ENCODE data around the gene SPON2.

The SPON2 gene

GRCh38 chr4:1170976-1171310 is 1.4 kb downstream of the SPON2 start:
- H3K36me3 ChIP-seq (ENCODE audit: insufficient read depth, low read length): no peaks in the 10 kb centered on the region
- no peaks in the 10 kb centered on the region for H3K9me3 ChIP-seq (ENCODE audit: insufficient read depth, low read length, severe bottlenecking)
- H3K27ac ChIP-seq (ENCODE audit: low read length): no peak overlapping the region
- H2AFZ ChIP-seq (ENCODE audit: low read depth, low read length): no peak overlapping the region
- ATAC-seq (ENCODE audit: insufficient read depth, low read depth): no peak
- peaks cover 25% of the 10 kb centered on the region for H3K4me1 ChIP-seq (ENCODE audit: insufficient read depth, low read length)
- H3K4me2 ChIP-seq (ENCODE audit: insufficient read depth, low read length): no peak overlapping the region
- no peak overlapping the region for H3K4me3 ChIP-seq (ENCODE audit: low read depth in 1 of 2, low read length in 2 of 2)
- TF ChIP-seq, protein P1, sequence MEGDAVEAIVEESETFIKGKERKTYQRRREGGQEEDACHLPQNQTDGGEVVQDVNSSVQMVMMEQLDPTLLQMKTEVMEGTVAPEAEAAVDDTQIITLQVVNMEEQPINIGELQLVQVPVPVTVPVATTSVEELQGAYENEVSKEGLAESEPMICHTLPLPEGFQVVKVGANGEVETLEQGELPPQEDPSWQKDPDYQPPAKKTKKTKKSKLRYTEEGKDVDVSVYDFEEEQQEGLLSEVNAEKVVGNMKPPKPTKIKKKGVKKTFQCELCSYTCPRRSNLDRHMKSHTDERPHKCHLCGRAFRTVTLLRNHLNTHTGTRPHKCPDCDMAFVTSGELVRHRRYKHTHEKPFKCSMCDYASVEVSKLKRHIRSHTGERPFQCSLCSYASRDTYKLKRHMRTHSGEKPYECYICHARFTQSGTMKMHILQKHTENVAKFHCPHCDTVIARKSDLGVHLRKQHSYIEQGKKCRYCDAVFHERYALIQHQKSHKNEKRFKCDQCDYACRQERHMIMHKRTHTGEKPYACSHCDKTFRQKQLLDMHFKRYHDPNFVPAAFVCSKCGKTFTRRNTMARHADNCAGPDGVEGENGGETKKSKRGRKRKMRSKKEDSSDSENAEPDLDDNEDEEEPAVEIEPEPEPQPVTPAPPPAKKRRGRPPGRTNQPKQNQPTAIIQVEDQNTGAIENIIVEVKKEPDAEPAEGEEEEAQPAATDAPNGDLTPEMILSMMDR (IDR thresholded peaks at IDR 0.05; ENCODE audit: borderline replicate concordance, extremely low read depth, low read length, poor library complexity, severe bottlenecking): no peak
- TF ChIP-seq EZH2 (IDR thresholded peaks at IDR 0.05; ENCODE audit: borderline replicate concordance, low read depth, low read length, severe bottlenecking): no peak
- DNase-seq: no peak
- no peaks in the 10 kb centered on the region for H4K20me1 ChIP-seq (ENCODE audit: insufficient read depth, low read length)
- H3K27me3 ChIP-seq (ENCODE audit: insufficient read depth, low read length, poor library complexity): no peaks in the 10 kb centered on the region
- H3K9ac ChIP-seq (ENCODE audit: low read depth, low read length): no peak overlapping the region
- H3K79me2 ChIP-seq (ENCODE audit: insufficient read depth, low read length): 0 out of 2 replicates have a peak, but pooled peaks cover 5% of the 10 kb centered on the region

DNA sequence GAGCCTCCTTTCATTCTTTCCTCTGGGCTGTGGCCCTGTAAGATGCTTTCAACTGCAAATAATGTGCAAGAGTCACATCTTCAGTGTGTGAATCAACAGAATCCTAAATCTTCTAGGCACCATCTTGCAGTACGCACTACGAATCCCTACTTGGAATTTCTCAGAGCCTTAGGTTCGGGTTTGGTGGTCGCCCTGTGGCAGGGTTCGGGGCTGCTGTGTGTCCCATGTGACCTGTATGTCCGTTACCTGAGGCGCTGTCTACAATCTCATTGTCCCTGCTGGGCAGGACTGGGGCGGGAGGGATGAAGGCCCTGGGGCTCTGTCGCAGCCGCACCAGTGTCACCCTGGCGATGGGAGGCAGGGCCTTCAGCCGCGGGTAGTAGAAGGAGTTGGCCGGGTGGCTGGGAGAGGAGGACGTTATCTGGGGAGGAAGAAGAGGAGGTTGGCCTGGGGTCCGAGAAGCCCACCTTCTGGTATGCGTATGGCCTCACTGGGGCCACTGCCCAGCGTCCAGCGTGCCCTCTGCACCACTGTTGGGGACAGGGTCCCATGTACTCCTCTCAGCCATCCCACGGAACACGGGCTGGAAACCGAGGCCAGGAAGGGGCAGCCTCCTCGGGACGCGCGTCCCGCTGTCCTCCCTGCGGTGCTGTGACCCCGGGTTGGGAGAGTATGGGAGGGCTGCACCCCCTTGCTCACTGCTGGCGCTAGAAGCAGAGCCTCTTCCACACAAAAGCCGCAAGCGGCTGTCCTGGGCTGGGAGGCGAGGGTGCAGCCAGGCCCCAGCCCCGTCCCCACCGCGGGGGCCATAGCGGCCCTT is 2.0 kb downstream of the SPON2 start:
- H3K9ac ChIP-seq (ENCODE audit: low read depth, low read length): no peak overlapping the region
- DNase-seq (no peak), ATAC-seq (ENCODE audit: insufficient read depth, low read depth) (no peak)
- no peaks in the 10 kb centered on the region for H3K27me3 ChIP-seq (ENCODE audit: insufficient read depth, low read length, poor library complexity)
- H3K36me3 ChIP-seq (ENCODE audit: insufficient read depth, low read length): no peaks in the 10 kb centered on the region
- H3K9me3 ChIP-seq (ENCODE audit: insufficient read depth, low read length, severe bottlenecking): no peaks in the 10 kb centered on the region
- H3K4me2 ChIP-seq (ENCODE audit: insufficient read depth, low read length): no peak overlapping the region
- TF ChIP-seq, protein P1 (IDR thresholded peaks at IDR 0.05; ENCODE audit: borderline replicate concordance, extremely low read depth, low read length, poor library complexity, severe bottlenecking): no peak
- no peak for TF ChIP-seq EZH2 (IDR thresholded peaks at IDR 0.05; ENCODE audit: borderline replicate concordance, low read depth, low read length, severe bottlenecking)
- no peaks in the 10 kb centered on the region for H4K20me1 ChIP-seq (ENCODE audit: insufficient read depth, low read length)
- peaks cover 25% of the 10 kb centered on the region for H3K4me1 ChIP-seq (ENCODE audit: insufficient read depth, low read length)
- no peak overlapping the region for H3K4me3 ChIP-seq (ENCODE audit: low read depth in 1 of 2, low read length in 2 of 2)
- 0 out of 2 replicates have a peak, but pooled peaks cover 5% of the 10 kb centered on the region for H3K79me2 ChIP-seq (ENCODE audit: insufficient read depth, low read length)
- no peak overlapping the region for H2AFZ ChIP-seq (ENCODE audit: low read depth, low read length)
- H3K27ac ChIP-seq (ENCODE audit: low read length): no peak overlapping the region

GRCh38 chr4:1169691-1170096 is 2.7 kb downstream of the SPON2 start:
- ATAC-seq (ENCODE audit: insufficient read depth, low read depth) (no peak), DNase-seq (no peak)
- H3K79me2 ChIP-seq (ENCODE audit: insufficient read depth, low read length): 0 out of 2 replicates have a peak, but pooled peaks cover 5% of the 10 kb centered on the region
- no peak overlapping the region for H3K4me3 ChIP-seq (ENCODE audit: low read depth in 1 of 2, low read length in 2 of 2)
- H3K9me3 ChIP-seq (ENCODE audit: insufficient read depth, low read length, severe bottlenecking): no peaks in the 10 kb centered on the region
- H4K20me1 ChIP-seq (ENCODE audit: insufficient read depth, low read length): no peaks in the 10 kb centered on the region
- peaks cover 25% of the 10 kb centered on the region for H3K4me1 ChIP-seq (ENCODE audit: insufficient read depth, low read length)
- no peak overlapping the region for H3K9ac ChIP-seq (ENCODE audit: low read depth, low read length)
- H3K4me2 ChIP-seq (ENCODE audit: insufficient read depth, low read length): no peak overlapping the region
- no peak overlapping the region for H3K27ac ChIP-seq (ENCODE audit: low read length)
- H2AFZ ChIP-seq (ENCODE audit: low read depth, low read length): no peak overlapping the region
- H3K36me3 ChIP-seq (ENCODE audit: insufficient read depth, low read length): no peaks in the 10 kb centered on the region
- no peak for TF ChIP-seq EZH2 (IDR thresholded peaks at IDR 0.05; ENCODE audit: borderline replicate concordance, low read depth, low read length, severe bottlenecking)
- TF ChIP-seq, protein P1 (IDR thresholded peaks at IDR 0.05; ENCODE audit: borderline replicate concordance, extremely low read depth, low read length, poor library complexity, severe bottlenecking): no peak
- no peaks in the 10 kb centered on the region for H3K27me3 ChIP-seq (ENCODE audit: insufficient read depth, low read length, poor library complexity)

Data from DND-41 (cell line).